ENCODE results near the gene C3orf22.

C3orf22 gene

DNA sequence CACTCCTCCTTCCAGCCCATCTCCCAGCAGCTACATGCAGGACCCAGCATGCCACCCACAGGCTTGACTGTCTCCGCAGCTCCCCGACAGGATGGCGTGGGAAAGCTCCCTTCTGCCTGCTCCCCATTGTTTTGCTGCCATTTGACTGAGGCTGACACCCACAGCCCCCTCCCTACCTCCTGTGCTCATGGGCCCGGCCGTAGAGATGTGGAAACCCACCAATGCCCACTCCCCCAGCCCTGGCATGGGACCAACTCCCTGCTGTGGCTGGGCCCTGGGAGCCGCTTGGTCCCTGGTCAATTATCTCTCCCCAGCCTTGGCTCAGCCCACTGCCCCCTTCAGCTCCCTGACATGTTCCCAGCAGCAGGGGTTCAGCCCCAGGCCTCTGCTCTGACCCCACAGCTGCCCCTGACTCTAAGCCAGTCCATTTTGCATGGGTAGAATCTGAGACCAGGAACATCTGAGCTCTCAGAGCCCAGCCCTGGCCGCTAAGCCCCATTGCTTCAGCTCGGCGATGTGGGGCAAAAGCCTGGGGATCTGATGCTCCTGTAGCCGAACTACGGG lies 8.2 kb downstream of the C3orf22 start:
- H3K27ac ChIP-seq (ENCODE audit: low read depth in 2 of 2, low read length in 2 of 2): no peak overlapping the region
- no peaks in the 10 kb centered on the region for H3K4me1 ChIP-seq (ENCODE audit: control insufficient read depth in 2 of 2, insufficient read depth in 2 of 2, low read length in 2 of 2)
- H3K4me3 ChIP-seq (ENCODE audit: low read length in 2 of 2): no peak overlapping the region
- H3K27me3 ChIP-seq (ENCODE audit: control insufficient read depth in 2 of 2, insufficient read depth in 2 of 2, low read length in 2 of 2): no peaks in the 10 kb centered on the region
- H3K9me3 ChIP-seq (ENCODE audit: control insufficient read depth in 2 of 2, low read length in 2 of 2): no peaks in the 10 kb centered on the region
- H3K9ac ChIP-seq (ENCODE audit: low read depth in 1 of 2, low read length in 2 of 2): no peak overlapping the region
- no peaks in the 10 kb centered on the region for H3K36me3 ChIP-seq (ENCODE audit: control insufficient read depth in 2 of 2, insufficient read depth in 2 of 2, low read length in 2 of 2)

GRCh38 chr3:126549861-126550487 lies 8.8 kb downstream of the C3orf22 start:
- no peaks in the 10 kb centered on the region for H3K36me3 ChIP-seq (ENCODE audit: control insufficient read depth in 2 of 2, insufficient read depth in 2 of 2, low read length in 2 of 2)
- H3K9me3 ChIP-seq (ENCODE audit: control insufficient read depth in 2 of 2, low read length in 2 of 2): no peaks in the 10 kb centered on the region
- H3K4me3 ChIP-seq (ENCODE audit: low read length in 2 of 2): no peak overlapping the region
- no peaks in the 10 kb centered on the region for H3K4me1 ChIP-seq (ENCODE audit: control insufficient read depth in 2 of 2, insufficient read depth in 2 of 2, low read length in 2 of 2)
- no peak overlapping the region for H3K27ac ChIP-seq (ENCODE audit: low read depth in 2 of 2, low read length in 2 of 2)
- H3K9ac ChIP-seq (ENCODE audit: low read depth in 1 of 2, low read length in 2 of 2): no peak overlapping the region
- H3K27me3 ChIP-seq (ENCODE audit: control insufficient read depth in 2 of 2, insufficient read depth in 2 of 2, low read length in 2 of 2): no peaks in the 10 kb centered on the region

DNA sequence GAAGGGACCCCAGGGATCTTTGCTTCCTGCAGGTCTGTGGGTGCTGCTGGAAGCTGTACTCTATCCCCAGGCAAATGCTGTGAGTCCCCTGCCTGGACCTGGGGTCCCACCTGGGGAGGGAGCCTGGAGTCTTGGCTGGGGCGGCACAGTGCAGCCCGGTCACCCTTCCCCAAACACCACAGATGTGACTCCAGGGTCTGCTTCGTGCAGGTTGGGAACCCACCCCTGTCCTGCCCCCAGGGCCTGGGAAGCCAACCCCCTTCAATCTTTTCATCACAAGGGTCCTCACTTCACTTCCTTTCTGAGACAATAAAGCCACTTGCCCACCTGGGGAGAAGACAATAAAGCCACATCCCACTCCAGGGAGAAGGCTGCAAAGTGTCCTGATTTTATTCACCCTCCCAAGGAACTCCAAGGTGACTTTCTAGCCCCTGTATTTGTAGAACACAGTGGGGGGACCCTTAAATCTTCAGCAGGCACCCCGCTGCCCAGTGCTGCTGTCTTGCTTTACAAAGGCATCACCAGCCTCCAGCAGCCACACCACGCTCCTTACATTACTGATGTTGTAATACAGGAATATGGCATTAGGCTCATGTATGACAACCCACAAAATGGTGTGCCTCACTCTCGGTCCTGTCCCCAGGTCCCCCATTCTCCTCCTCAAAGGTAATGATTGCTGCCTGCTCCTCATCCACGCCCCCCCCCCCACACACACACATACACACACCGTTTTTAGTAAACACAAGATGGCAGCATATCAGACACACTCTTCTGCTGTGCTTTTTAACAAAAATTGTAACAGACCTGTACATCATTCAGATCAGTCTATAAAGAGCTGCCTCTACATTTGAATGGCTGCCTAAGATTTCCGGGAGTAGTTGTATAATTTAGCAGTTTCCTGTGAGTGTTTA lies 9.9 kb downstream of the C3orf22 start:
- no peak overlapping the region for H3K9ac ChIP-seq (ENCODE audit: low read depth in 1 of 2, low read length in 2 of 2)
- no peak overlapping the region for H3K4me3 ChIP-seq (ENCODE audit: low read length in 2 of 2)
- H3K27ac ChIP-seq (ENCODE audit: low read depth in 2 of 2, low read length in 2 of 2): no peak overlapping the region
- no peaks in the 10 kb centered on the region for H3K4me1 ChIP-seq (ENCODE audit: control insufficient read depth in 2 of 2, insufficient read depth in 2 of 2, low read length in 2 of 2)
- H3K36me3 ChIP-seq (ENCODE audit: control insufficient read depth in 2 of 2, insufficient read depth in 2 of 2, low read length in 2 of 2): no peaks in the 10 kb centered on the region
- no peaks in the 10 kb centered on the region for H3K27me3 ChIP-seq (ENCODE audit: control insufficient read depth in 2 of 2, insufficient read depth in 2 of 2, low read length in 2 of 2)
- H3K9me3 ChIP-seq (ENCODE audit: control insufficient read depth in 2 of 2, low read length in 2 of 2): no peaks in the 10 kb centered on the region

DNA sequence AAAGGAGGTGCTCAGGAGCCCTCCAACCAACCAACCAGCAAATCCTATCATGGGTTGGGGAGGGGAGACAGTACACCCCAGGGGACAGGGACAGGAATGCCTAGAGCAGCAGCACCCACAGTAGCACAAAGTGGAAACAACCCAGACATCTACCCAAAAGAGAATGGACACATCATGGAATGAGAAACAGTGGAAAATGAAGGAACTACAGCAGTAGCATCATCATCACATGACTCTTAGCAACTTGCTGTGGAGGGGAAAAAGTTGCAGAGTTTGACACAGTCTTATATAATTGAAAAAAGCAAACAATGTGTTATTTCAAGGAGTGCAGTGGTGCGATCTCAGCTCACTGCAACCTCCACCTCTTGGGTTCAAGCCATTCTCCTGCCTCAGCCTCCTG lies 11.0 kb downstream of the C3orf22 start:
- Histone ChIP-seq H3K27me3 (ENCODE audit: control insufficient read depth in 2 of 2, insufficient read depth in 2 of 2, low read length in 2 of 2) (no peaks in the 10 kb centered on the region), H3K9me3 (ENCODE audit: control insufficient read depth in 2 of 2, low read length in 2 of 2) (no peaks in the 10 kb centered on the region), H3K27ac (ENCODE audit: low read depth in 2 of 2, low read length in 2 of 2) (no peak overlapping the region)

GRCh38 chr3:126546549-126547239 lies 12.0 kb downstream of the C3orf22 start:
- Histone ChIP-seq H3K36me3 (ENCODE audit: control insufficient read depth in 2 of 2, insufficient read depth in 2 of 2, low read length in 2 of 2) (no peaks in the 10 kb centered on the region), H3K9ac (ENCODE audit: low read depth in 1 of 2, low read length in 2 of 2) (no peak overlapping the region), H3K27me3 (ENCODE audit: control insufficient read depth in 2 of 2, insufficient read depth in 2 of 2, low read length in 2 of 2) (no peaks in the 10 kb centered on the region), H3K4me1 (ENCODE audit: control insufficient read depth in 2 of 2, insufficient read depth in 2 of 2, low read length in 2 of 2) (no peaks in the 10 kb centered on the region), H3K9me3 (ENCODE audit: control insufficient read depth in 2 of 2, low read length in 2 of 2) (no peaks in the 10 kb centered on the region), H3K4me3 (ENCODE audit: low read length in 2 of 2) (no peak overlapping the region), H3K27ac (ENCODE audit: low read depth in 2 of 2, low read length in 2 of 2) (no peak overlapping the region)

More for the DNA sequence above, 11.0 kb downstream of the C3orf22 start:
- H3K4me3 ChIP-seq (ENCODE audit: low read length in 2 of 2): no peak overlapping the region
- no peaks in the 10 kb centered on the region for H3K4me1 ChIP-seq (ENCODE audit: control insufficient read depth in 2 of 2, insufficient read depth in 2 of 2, low read length in 2 of 2)
- no peak overlapping the region for H3K9ac ChIP-seq (ENCODE audit: low read depth in 1 of 2, low read length in 2 of 2)
- no peaks in the 10 kb centered on the region for H3K36me3 ChIP-seq (ENCODE audit: control insufficient read depth in 2 of 2, insufficient read depth in 2 of 2, low read length in 2 of 2)

DNA sequence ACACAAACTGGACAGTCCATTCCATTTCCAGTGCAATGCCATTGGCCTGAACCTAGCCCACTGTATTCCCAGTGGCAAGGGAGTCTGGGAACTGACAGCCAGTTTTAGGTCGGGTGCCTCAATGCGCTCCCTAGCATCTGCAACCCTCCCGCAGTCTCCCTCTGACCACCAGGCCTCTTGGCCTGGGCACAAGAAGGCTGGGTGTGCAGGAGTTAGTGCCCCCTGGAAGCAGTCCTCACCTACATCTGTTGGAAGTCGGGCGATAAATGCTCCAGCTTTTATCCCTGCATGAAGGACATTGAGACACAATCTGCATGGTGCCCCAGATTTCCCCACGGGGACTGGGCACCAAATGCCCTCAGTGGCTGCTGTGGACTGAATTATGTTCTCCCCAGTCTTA lies 12.7 kb downstream of the C3orf22 start:
- H3K36me3 ChIP-seq (ENCODE audit: control insufficient read depth in 2 of 2, insufficient read depth in 2 of 2, low read length in 2 of 2): no peaks in the 10 kb centered on the region
- no peaks in the 10 kb centered on the region for H3K9me3 ChIP-seq (ENCODE audit: control insufficient read depth in 2 of 2, low read length in 2 of 2)
- no peaks in the 10 kb centered on the region for H3K4me1 ChIP-seq (ENCODE audit: control insufficient read depth in 2 of 2, insufficient read depth in 2 of 2, low read length in 2 of 2)
- H3K27me3 ChIP-seq (ENCODE audit: control insufficient read depth in 2 of 2, insufficient read depth in 2 of 2, low read length in 2 of 2): no peaks in the 10 kb centered on the region
- H3K9ac ChIP-seq (ENCODE audit: low read depth in 1 of 2, low read length in 2 of 2): no peak overlapping the region
- H3K4me3 ChIP-seq (ENCODE audit: low read length in 2 of 2): no peak overlapping the region
- no peak overlapping the region for H3K27ac ChIP-seq (ENCODE audit: low read depth in 2 of 2, low read length in 2 of 2)

DNA sequence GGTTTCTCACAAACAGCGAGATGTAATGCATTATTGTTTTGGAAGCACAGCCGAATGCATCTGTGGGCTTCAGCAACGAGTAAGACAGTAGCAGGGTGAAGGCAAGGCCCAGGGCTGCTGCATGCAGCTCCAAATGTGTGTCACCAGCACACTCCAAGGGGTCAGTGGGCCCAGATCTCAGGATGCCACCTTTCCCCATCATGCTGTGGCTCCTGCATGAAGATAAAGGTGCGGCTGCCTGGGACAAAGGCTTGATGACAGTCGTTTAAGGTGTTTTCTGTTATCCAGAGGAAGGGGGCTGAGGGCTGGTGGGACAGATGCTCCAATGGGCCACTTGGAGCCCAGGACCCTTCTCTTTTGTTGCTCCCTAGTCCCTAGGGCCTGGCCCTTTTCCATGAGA lies 13.2 kb downstream of the C3orf22 start:
- Histone ChIP-seq H3K27me3 (ENCODE audit: control insufficient read depth in 2 of 2, insufficient read depth in 2 of 2, low read length in 2 of 2) (no peaks in the 10 kb centered on the region), H3K9me3 (ENCODE audit: control insufficient read depth in 2 of 2, low read length in 2 of 2) (no peaks in the 10 kb centered on the region), H3K27ac (ENCODE audit: low read depth in 2 of 2, low read length in 2 of 2) (no peak overlapping the region), H3K4me3 (ENCODE audit: low read length in 2 of 2) (no peak overlapping the region), H3K36me3 (ENCODE audit: control insufficient read depth in 2 of 2, insufficient read depth in 2 of 2, low read length in 2 of 2) (no peaks in the 10 kb centered on the region), H3K9ac (ENCODE audit: low read depth in 1 of 2, low read length in 2 of 2) (no peak overlapping the region), H3K4me1 (ENCODE audit: control insufficient read depth in 2 of 2, insufficient read depth in 2 of 2, low read length in 2 of 2) (no peaks in the 10 kb centered on the region)

GRCh38 chr3:126544596-126545281 lies 14.0 kb downstream of the C3orf22 start:
- Histone ChIP-seq H3K27me3 (ENCODE audit: control insufficient read depth in 2 of 2, insufficient read depth in 2 of 2, low read length in 2 of 2) (no peaks in the 10 kb centered on the region), H3K9ac (ENCODE audit: low read depth in 1 of 2, low read length in 2 of 2) (no peak overlapping the region), H3K27ac (ENCODE audit: low read depth in 2 of 2, low read length in 2 of 2) (no peak overlapping the region), H3K9me3 (ENCODE audit: control insufficient read depth in 2 of 2, low read length in 2 of 2) (no peaks in the 10 kb centered on the region), H3K4me3 (ENCODE audit: low read length in 2 of 2) (no peak overlapping the region), H3K36me3 (ENCODE audit: control insufficient read depth in 2 of 2, insufficient read depth in 2 of 2, low read length in 2 of 2) (no peaks in the 10 kb centered on the region), H3K4me1 (ENCODE audit: control insufficient read depth in 2 of 2, insufficient read depth in 2 of 2, low read length in 2 of 2) (no peaks in the 10 kb centered on the region)

DNA sequence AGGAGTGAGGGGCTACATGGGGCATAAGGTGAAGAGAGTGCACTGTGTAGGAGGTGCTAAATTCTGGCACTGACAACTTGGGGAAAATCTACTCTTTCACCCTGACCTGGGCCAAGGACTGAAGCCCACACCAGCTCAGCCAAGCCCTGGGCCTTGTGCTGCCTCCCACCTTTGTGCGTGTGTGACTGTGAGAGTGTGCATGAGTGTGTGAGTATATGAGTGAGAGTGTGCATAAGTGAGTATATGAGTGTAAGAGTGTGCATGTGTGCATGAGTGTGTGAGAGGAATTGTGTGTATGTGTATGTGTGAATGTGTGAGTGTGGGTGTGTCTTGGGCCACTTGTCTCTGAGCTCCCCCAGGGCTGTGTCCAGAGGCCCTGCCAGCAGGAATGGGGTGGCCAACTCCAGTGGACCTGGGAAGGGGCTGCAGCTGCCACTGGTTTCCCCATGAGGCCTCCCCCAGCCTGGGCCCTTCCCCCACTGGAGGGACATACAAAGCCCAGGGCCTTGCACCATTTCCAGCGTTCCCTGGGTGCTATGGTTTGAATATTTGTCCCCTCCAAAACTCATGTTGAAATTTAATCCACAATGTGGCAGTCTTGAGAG lies 15.2 kb downstream of the C3orf22 start:
- Histone ChIP-seq H3K27me3 (ENCODE audit: control insufficient read depth in 2 of 2, insufficient read depth in 2 of 2, low read length in 2 of 2) (no peaks in the 10 kb centered on the region), H3K9me3 (ENCODE audit: control insufficient read depth in 2 of 2, low read length in 2 of 2) (no peaks in the 10 kb centered on the region), H3K36me3 (ENCODE audit: control insufficient read depth in 2 of 2, insufficient read depth in 2 of 2, low read length in 2 of 2) (no peaks in the 10 kb centered on the region), H3K27ac (ENCODE audit: low read depth in 2 of 2, low read length in 2 of 2) (no peak overlapping the region), H3K4me1 (ENCODE audit: control insufficient read depth in 2 of 2, insufficient read depth in 2 of 2, low read length in 2 of 2) (no peaks in the 10 kb centered on the region), H3K9ac (ENCODE audit: low read depth in 1 of 2, low read length in 2 of 2) (no peak overlapping the region), H3K4me3 (ENCODE audit: low read length in 2 of 2) (no peak overlapping the region)

All from mucosa of rectum (tissue), 2 donors.